Astrocyte (in vitro differentiated cells and primary cell): ENCODE measurements around the gene APC2.

Experiments
- CTCF ChIP-seq: IDR thresholded peaks from 2 replicates; pipeline ENCODE4 v1.5.1; 2011; ENCODE audit warnings: low read depth, mild to moderate bottlenecking, inconsistent platforms, low read length, moderate library complexity; ENCODE audit not compliant: insufficient read depth
- EZH2 ChIP-seq: IDR thresholded peaks from 2 replicates; pipeline ENCODE4 v1.6.1; 2012; ENCODE audit warnings: mild to moderate bottlenecking, low read length, inconsistent platforms; ENCODE audit not compliant: insufficient read depth

GRCh38 chr19:1425902-1426301 lies 24.0 kb upstream of the APC2 start:
- TF ChIP-seq CTCF (no peak), EZH2 (no peak)
